Activated T-cell treated with anti-CD3 and anti-CD28 coated beads for 24 hours (primary cell): ENCODE results near the gene CD48.
A peak's percentile ranks its signal among the peaks of the same experiment; 100 is the strongest.
"Not testable (repeated sequence)": the region's sequence is repeated elsewhere in the genome, so short reads cannot be mapped to it uniquely, and the experiment has no call there.

Source experiments
- DNase-seq: peaks from one replicate; pipeline ENCODE4 v3.0.0-alpha.2; 2020; ENCODE audit warnings: low read depth

CD48 gene

GRCh38 chr1:160741612-160742348 lies 30.2 kb upstream of the CD48 start:
- DNase-seq, result no peak

GRCh38 chr1:160741092-160741501 lies 29.5 kb upstream of the CD48 start:
- DNase-seq, result no peak

GRCh38 chr1:160740133-160740688 lies 28.6 kb upstream of the CD48 start:
- no peak for DNase-seq

GRCh38 chr1:160739098-160739511 lies 27.5 kb upstream of the CD48 start, which contains the start of gene SLAMF7:
Gene SLAMF7, plus strand, starts transcription at chr1:160739247. Its CDS starts 55 bp downstream, at chr1:160739302.
- no peak for DNase-seq

- DNase-seq, result no peak
Observed at GRCh38 chr1:160738271-160738670, 26.6 kb upstream of the CD48 start.

GRCh38 chr1:160734301-160734700 lies 22.7 kb upstream of the CD48 start:
- no peak for DNase-seq

GRCh38 chr1:160733898-160734297 lies 22.3 kb upstream of the CD48 start:
- no peak for DNase-seq

GRCh38 chr1:160731990-160732389 lies 20.4 kb upstream of the CD48 start:
- no peak for DNase-seq

GRCh38 chr1:160731564-160731963 lies 19.9 kb upstream of the CD48 start:
- not testable (repeated sequence) for DNase-seq

- DNase-seq, result no peak
Observed at GRCh38 chr1:160727316-160727640, 15.7 kb upstream of the CD48 start.

- peak; percentile 50 for DNase-seq
Observed at GRCh38 chr1:160726498-160727315, 15.1 kb upstream of the CD48 start.

- no peak for DNase-seq
Observed at GRCh38 chr1:160726114-160726497, 14.5 kb upstream of the CD48 start.

- DNase-seq, result no peak
Observed at GRCh38 chr1:160724465-160725242, 13.0 kb upstream of the CD48 start.

GRCh38 chr1:160723332-160723731 lies 11.7 kb upstream of the CD48 start:
- DNase-seq, result no peak

- DNase-seq, result no peak
Observed at GRCh38 chr1:160722726-160723125, 11.1 kb upstream of the CD48 start.

GRCh38 chr1:160721473-160721872 lies 9.9 kb upstream of the CD48 start:
- no peak for DNase-seq

GRCh38 chr1:160720356-160721085 lies 8.9 kb upstream of the CD48 start:
- no peak for DNase-seq

- DNase-seq, result no peak
Observed at GRCh38 chr1:160718210-160718609, 6.6 kb upstream of the CD48 start.

GRCh38 chr1:160717306-160717705 lies 5.7 kb upstream of the CD48 start:
- DNase-seq, result no peak

GRCh38 chr1:160716013-160716412 lies 4.4 kb upstream of the CD48 start:
- no peak for DNase-seq

- not testable (repeated sequence) for DNase-seq
Observed at GRCh38 chr1:160714034-160714648, 2.5 kb upstream of the CD48 start.
